H7 (cell line): Measurements from ENCODE around the gene IFNL3. TPM values are rescaled to one million over a fixed set of nuclear protein-coding genes. Genes with fewer than 3 reads are reported as not detected.
"Not testable (repeated sequence)": the region's sequence is repeated elsewhere in the genome, so short reads cannot be mapped to it uniquely, and the experiment has no call there.

ENCODE experiments used
- DNase-seq: peaks from one replicate; pipeline ENCODE4 v3.0.0; 2012
- H3K27me3 ChIP-seq: 2 replicates; pipeline ENCODE4 v1.6.0; 2011; ENCODE audit warnings: mild to moderate bottlenecking, low read length; ENCODE audit not compliant: control insufficient read depth, insufficient read depth
- H3K36me3 ChIP-seq: replicated peaks from 2 replicates; pipeline ENCODE4 v1.5.1; 2011; ENCODE audit warnings: low read length; ENCODE audit not compliant: control insufficient read depth, insufficient read depth
- H3K4me3 ChIP-seq: 2 replicates; pipeline ENCODE4 v1.5.1; 2011; ENCODE audit warnings: low read depth, mild to moderate bottlenecking, control low read depth, low read length, moderate library complexity; ENCODE audit not compliant: insufficient read depth
- total RNA-seq: library from RNA; depleted of rRNA; stranded (reverse); fragments of >200 nt; shearing (Covaris generic); gene quantifications from 2 replicates; pipeline ENCODE4 v1.2.3, GENCODE V29; 2014; rRNA removed

IFNL3 gene
- total RNA-seq, result not detected in 2 replicates

DNA sequence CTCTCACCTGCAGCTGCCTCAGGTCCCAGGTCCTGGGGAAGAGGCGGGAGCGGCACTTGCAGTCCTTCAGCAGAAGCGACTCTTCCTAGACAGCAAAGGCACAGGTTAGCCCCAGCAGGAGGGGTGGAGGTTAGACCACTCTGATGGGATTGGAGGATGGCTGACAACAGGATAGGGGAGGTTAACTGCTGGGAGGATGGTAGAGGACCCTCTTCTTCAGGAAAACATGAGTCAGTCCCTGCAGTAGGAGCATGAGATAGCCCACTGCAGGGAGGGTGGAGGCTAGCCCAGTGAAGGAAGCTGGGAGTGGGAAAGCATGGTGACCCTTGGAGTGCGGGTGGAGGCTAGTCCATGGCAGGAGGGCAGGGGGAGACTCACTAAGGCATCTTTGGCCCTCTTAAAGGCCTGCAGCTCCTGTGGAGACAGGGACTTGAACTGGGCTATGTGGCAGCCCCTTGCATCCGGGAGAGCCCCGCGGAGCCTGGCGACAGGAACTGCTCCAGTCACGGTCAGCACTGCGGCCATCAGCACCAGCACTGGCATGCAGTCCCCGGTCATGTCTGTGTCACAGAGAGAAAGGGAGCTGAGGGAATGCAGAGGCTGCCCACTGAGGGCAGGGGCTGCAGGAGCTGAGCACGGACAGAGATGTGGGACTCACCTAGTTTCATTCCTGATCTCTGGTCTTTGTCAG is at the start of gene IFNL3:
Gene IFNL3 (minus strand): TSS at position 597 of the 691 bp plus-strand sequence. CDS start 39 bp downstream, at position 558.
- not testable (repeated sequence) for H3K4me3 ChIP-seq, DNase-seq, H3K36me3 ChIP-seq
- peaks cover 31% of the 10 kb centered on the region for H3K27me3 ChIP-seq

DNA sequence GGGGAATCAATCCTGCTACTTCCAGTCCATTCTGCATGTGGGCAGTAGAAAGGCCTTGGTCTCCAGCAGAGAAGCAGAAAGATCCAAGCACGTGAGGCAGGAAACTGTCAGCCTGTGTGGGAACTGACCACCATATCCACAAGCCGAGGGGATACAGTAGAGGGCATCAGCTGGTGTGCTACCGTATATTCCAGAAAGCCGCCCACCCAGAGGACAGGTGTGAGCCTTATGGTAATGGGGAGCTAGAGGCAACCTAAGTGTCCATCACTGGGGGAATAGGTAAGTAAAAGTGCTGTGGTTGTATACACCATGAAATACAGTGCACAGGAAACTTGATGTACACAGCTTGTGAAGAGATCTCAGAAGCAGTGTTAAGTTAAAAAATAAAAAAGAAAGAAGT is 48.6 kb upstream of the IFNL3 start:
- Histone ChIP-seq H3K27me3 (peaks cover 4% of the 10 kb centered on the region; the same call in 1 of the 2 replicates), H3K36me3 (no peaks in the 10 kb centered on the region), H3K4me3 (no peak overlapping the region)
- no peak for DNase-seq

DNA sequence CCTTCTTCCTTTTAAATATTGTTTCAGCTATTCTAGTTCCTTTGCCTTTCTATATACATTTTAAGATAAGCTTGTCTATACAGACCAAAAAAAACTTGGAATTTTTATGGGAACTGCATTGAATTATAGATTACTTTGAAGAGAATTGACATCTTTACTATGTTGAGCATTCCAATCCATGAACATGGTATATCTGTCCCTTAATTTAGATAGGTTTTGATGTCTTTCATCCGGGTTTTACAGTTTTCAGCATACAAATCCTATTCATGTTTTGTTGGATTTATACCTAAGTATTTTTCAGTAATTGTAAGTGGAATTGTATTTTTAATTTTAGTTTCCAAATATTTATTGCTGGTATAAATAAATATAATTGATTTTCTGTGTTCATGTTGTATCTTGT is 39.2 kb upstream of the IFNL3 start:
- Histone ChIP-seq H3K36me3 (no peaks in the 10 kb centered on the region), H3K27me3 (no peaks in the 10 kb centered on the region; the same call in 1 of the 2 replicates), H3K4me3 (no peak overlapping the region)
- no peak for DNase-seq

DNA sequence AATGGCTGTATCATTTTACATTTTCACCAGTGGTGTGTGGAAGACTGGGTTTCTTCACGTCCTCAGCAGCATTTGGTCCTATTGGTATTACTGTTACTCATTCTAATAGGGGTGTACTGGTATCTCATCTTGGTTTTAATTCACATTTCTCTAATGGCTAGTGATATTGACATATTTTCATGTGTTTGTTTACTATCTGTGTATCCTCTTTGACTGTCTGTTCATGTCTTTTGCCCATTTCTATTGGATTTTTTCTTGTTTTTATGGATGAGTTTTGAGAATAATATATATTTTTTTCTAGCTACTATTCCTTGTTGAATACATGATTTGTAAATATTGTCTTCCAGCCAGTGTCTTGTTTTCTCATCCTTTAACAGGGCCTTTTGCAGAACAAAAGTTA is 37.2 kb upstream of the IFNL3 start:
- Histone ChIP-seq H3K36me3 (no peaks in the 10 kb centered on the region), H3K27me3 (no peaks in the 10 kb centered on the region; the same call in 1 of the 2 replicates), H3K4me3 (no peak overlapping the region)
- no peak for DNase-seq

DNA sequence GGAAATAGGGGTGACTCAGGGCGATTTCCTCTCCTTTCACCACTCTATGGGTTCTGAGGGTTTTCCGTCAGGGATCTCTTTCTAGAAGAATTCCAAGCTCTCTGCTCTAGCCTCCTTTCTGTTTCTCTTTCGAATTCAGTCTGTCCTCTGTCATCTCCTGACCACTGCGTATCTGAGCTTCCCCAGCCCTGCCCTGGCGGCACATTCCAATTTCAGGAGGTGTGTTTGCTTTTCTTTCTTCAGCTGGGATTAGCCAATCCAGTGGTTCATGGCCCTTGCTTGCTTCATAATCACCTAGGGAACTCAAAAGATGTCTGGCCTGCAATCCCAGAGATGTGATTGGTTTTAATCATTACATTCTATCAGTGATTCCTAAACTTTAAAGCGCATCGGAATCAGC is 32.8 kb upstream of the IFNL3 start:
- no peak for DNase-seq
- Histone ChIP-seq H3K36me3 (no peaks in the 10 kb centered on the region), H3K4me3 (no peak overlapping the region), H3K27me3 (no peaks in the 10 kb centered on the region; the same call in 1 of the 2 replicates)

DNA sequence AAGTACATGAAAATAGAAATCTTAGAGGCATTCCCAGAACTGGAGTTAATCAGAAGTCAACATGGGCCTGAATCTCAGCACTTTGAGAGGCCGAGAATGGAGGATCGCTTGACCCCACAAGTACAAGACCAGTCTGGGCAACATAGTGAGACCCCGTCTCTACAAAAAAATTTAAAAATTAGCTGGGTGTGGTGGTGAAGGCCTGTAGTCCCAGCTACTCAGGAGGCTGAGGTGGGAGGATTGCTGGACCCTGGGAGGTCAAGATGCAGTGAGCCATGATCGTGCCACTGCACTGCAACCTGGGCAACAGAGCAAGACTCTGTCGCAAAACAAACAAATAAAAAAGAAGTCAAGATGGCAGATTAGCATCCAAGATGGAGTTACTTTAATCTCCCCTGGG is 31.9 kb upstream of the IFNL3 start:
- Histone ChIP-seq H3K27me3 (no peaks in the 10 kb centered on the region; the same call in 1 of the 2 replicates), H3K36me3 (no peaks in the 10 kb centered on the region), H3K4me3 (no peak overlapping the region)
- DNase-seq, result no peak

DNA sequence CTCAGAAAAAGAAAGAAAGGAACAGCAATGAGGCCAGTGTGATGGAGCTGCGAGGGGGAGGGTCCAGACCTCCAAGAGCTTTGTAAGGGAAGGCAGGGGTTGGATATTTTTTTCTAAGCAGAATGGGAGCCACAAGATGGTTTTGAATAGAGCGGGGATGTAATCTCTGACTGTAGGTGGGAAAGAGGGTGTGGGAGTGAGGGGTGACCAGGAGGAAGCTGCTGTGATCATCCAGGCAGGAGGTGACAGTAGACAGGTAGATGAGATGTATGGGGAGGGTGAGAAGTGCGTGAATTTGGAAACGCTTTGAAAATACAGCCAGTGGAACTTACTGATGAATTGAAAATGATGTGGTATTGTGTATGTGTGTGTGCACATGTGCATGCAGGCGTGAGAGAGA is 30.8 kb upstream of the IFNL3 start:
- Histone ChIP-seq H3K27me3 (peaks cover under 1% of the 10 kb centered on the region; the same call in 1 of the 2 replicates), H3K4me3 (no peak overlapping the region), H3K36me3 (no peaks in the 10 kb centered on the region)
- DNase-seq, result no peak

DNA sequence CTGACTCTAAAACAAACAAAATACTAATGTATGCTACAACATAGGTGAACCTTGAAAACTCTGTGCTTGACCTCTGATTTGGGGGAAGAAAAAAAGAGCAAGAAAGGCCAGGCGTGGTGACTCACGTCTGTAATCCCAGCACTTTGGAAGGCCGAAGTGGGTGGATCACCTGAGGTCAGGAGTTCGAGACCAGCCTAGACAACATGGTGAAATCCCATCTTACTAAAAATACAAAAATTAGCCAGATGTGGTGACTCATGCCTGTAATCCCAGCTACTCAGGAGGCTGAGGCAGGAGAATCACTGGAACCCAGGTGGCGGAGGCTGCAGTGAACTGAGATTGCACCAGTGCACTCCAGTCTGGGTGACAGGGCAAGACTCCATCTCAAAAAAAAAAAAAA is 29.1 kb upstream of the IFNL3 start:
- not testable (repeated sequence) for H3K4me3 ChIP-seq, H3K27me3 ChIP-seq, DNase-seq, H3K36me3 ChIP-seq

DNA sequence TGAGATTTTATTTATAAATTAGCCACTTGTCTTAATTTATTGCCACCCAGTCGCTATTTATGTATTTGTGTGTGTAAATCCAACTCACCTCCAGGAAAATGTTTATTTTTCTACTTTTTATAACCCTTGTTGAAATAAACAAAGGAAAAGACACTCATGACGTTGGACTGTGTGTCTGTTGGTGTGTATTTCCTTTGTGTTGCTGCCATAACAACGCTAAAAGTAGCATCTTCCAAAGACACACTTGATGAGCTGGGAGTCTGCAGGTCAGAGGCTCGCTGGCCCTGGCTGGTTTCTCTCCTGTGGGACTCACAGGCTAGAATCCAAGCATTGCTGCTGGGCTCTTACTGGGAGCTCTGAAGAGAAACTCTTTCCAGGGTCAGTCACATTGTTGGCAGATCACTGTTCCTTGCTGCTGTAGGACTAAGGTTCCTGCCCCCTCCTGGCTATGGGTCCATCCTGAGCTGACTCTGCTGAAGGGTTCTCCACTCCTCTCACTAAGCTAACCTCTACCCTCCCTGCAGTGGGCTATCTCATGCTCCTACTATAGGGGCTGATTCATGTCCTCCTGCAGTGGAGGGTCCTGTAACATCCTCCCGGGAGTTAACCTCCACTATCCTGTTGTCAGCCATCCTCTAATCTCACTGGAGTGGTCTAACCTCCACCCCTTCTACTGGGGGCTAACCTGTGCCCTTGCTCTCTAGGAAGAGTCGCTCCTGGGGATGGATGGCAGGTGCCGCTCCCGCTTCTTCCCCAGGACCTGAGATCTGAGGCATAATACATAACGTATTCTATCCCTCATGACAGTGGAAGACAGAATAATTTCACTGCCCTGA is 25.4 kb upstream of the IFNL3 start:
- no peak for DNase-seq
- Histone ChIP-seq H3K27me3 (peaks cover 16% of the 10 kb centered on the region), H3K36me3 (no peaks in the 10 kb centered on the region), H3K4me3 (no peak overlapping the region)

DNA sequence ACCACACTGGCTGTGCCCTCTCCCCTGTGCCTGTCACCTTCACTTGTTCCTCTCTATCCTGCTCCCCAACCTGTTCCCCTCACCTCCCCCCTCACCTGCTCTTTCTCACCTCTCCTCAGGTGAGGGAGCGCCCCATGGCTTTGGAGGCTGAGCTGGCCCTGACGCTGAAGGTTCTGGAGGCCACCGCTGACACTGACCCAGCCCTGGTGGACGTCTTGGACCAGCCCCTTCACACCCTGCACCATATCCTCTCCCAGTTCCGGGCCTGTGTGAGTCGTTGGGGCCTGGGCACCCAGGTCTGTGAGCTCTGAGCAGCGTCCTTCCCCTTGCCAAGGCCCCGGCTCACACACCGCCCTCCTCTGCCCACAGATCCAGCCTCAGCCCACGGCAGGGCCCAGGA is 24.6 kb upstream of the IFNL3 start:
- not testable (repeated sequence) for H3K36me3 ChIP-seq, DNase-seq, H3K4me3 ChIP-seq
- peaks cover 25% of the 10 kb centered on the region for H3K27me3 ChIP-seq

DNA sequence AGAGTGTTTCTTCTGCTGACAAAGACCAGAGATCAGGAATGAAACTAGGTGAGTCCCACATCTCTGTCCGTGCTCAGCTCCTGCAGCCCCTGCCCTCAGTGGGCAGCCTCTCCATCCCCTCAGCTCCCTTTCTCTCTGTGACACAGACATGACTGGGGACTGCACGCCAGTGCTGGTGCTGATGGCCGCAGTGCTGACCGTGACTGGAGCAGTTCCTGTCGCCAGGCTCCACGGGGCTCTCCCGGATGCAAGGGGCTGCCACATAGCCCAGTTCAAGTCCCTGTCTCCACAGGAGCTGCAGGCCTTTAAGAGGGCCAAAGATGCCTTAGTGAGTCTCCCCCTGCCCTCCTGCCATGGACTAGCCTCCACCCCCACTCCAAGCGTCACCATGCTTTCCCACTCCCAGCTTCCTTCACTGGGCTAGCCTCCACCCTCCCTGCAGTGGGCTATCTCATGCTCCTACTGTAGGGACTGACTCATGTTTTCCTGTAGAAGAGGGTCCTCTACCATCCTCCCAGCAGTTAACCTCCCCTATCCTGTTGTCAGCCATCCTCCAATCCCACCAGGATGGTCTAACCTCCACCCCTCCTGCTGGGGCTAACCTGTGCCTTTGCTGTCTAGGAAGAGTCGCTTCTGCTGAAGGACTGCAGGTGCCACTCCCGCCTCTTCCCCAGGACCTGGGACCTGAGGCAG is 23.9 kb upstream of the IFNL3 start:
- not testable (repeated sequence) for H3K4me3 ChIP-seq, DNase-seq, H3K36me3 ChIP-seq
- peaks cover 32% of the 10 kb centered on the region for H3K27me3 ChIP-seq

DNA sequence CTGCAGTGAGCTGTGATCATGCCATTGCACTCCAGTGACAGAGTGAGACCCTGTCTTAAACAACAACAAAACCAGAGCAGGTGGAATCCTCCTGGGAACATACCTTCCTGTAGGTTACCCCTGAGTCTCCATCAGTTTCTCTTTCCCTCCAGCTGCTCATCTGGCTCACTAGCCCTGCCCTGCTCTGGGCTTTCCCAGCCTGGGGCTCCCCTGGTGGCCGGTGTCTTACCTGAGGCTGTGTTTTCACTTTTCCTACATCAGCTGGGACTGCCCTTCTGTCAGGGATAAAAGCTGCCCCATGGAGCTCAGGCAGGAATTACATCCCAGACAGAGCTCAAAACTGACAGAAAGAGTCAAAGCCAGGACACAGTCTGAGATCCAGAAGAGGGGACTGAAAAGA is 23.3 kb upstream of the IFNL3 start, which contains the start of gene IFNL2:
Gene IFNL2 (plus strand): TSS at position 312 of the 400 bp plus-strand sequence. CDS start 173 bp downstream, outside the sequence.
- not testable (repeated sequence) for H3K36me3 ChIP-seq, DNase-seq, H3K4me3 ChIP-seq
- peaks cover 38% of the 10 kb centered on the region for H3K27me3 ChIP-seq

DNA sequence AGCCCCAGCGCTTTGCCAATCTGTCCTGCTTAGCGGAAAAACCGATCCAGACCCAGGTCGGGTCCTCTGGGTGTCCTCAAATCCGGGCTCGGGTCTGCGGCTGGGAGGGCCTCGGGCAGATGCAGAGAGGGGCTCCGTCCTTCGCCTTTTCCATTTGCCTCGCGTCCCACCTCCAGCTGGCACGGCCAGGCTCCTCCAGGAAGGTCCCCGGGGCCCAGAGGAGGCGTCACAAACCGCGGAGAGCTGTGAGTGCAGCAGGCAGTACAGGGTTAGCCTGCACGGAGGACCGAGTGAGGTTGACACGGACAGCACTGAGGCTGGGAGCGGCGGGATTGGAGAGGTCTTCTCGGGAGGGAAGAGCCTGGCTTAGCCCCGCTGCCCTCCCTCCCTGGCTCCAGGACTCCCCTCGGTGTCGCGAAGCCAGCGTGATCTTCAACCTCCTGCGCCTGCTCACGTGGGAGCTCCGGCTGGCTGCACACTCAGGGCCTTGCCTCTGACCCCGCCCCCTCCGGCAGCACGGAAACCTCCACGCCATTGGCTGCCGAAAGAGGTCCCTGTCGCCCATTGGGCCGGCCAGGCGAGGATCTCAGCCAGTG is 20.6 kb upstream of the IFNL3 start:
- Histone ChIP-seq H3K4me3 (peak overlapping the region; percentile 9; the same call in 1 of the 2 replicates), H3K27me3 (peaks cover 49% of the 10 kb centered on the region), H3K36me3 (no peaks in the 10 kb centered on the region)
- DNase-seq, result peak; percentile 82
